Measurements from ENCODE around the gene ALS2CL. TPM values are rescaled to one million over a fixed set of nuclear protein-coding genes. Genes with fewer than 3 reads are reported as not detected.

The ALS2CL gene
- total RNA-seq, 4 donors from 2014 or later = 4.8 to 10.4 (median 9.6) TPM

DNA sequence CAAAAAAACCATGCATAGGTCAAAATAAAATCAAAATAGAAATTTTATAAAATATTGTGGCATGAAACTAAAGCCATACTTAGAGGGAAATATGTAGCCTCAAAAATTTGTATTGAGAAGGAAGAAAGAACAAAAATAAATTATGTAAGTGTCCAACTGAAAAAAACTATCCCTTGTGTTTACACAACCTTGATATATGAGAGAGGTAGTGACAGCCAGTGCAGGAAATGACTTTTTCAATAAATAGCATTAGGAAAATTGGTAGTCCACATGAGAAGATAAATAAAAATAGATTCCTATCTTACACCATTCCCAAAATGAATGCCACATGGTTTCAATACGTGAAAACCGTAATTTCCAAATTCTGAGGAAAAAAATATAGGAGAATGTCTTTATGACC lies 37.3 kb upstream of the ALS2CL start:
- no peaks in the 10 kb centered on the region for H3K36me3 ChIP-seq
- no peak for ATAC-seq
- 77 to 82% methylated on average over 2 of the region's 2 CpGs for WGBS, 2 donors (ENCODE audit: low coverage in 1 of 2)

DNA sequence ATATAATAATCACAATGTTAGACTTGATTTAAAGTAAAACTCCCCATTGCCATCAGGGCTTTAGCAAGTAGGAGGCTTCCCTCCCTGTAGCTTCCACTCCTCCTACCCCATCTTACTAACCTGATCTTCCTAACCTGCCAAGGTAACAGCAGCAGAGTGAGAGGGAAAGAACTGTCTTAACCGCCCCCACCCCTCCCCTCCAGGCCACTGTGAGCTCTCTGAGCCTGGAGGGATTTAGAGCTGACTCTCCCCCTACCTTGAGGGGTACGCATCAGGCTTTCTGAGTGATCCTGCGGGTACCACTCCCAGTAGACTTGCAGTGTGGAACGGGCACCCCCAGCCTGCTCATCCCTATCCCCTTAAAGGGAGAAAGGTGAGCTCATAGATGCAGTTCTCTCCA lies 35.6 kb upstream of the ALS2CL start:
- no peak overlapping the region for H3K27ac ChIP-seq
- no CpG with 5 or more reads among the region's 4 CpGs for WGBS, 2 donors (ENCODE audit: low coverage in 1 of 2)
- no peaks in the 10 kb centered on the region for H3K4me1 ChIP-seq
- no peaks in the 10 kb centered on the region for H3K9me3 ChIP-seq
- no peaks in the 10 kb centered on the region for H3K36me3 ChIP-seq
- no peak for ATAC-seq
- H3K4me3 ChIP-seq = no peak overlapping the region
- TF ChIP-seq POLR2A (IDR thresholded peaks at IDR 0.05) (no peak), POLR2AphosphoS5 (IDR thresholded peaks at IDR 0.05) (no peak)
- TF ChIP-seq, protein P1, sequence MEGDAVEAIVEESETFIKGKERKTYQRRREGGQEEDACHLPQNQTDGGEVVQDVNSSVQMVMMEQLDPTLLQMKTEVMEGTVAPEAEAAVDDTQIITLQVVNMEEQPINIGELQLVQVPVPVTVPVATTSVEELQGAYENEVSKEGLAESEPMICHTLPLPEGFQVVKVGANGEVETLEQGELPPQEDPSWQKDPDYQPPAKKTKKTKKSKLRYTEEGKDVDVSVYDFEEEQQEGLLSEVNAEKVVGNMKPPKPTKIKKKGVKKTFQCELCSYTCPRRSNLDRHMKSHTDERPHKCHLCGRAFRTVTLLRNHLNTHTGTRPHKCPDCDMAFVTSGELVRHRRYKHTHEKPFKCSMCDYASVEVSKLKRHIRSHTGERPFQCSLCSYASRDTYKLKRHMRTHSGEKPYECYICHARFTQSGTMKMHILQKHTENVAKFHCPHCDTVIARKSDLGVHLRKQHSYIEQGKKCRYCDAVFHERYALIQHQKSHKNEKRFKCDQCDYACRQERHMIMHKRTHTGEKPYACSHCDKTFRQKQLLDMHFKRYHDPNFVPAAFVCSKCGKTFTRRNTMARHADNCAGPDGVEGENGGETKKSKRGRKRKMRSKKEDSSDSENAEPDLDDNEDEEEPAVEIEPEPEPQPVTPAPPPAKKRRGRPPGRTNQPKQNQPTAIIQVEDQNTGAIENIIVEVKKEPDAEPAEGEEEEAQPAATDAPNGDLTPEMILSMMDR (IDR thresholded peaks at IDR 0.05) = no peak
- H3K27me3 ChIP-seq = peaks cover 16% of the 10 kb centered on the region

More for the DNA sequence above, 37.3 kb upstream of the ALS2CL start:
- Histone ChIP-seq H3K4me1 (no peaks in the 10 kb centered on the region), H3K9me3 (no peaks in the 10 kb centered on the region), H3K27ac (no peak overlapping the region), H3K27me3 (peaks cover 28% of the 10 kb centered on the region), H3K4me3 (no peak overlapping the region)
- TF ChIP-seq POLR2A (IDR thresholded peaks at IDR 0.05) = no peak
- no peak for TF ChIP-seq POLR2AphosphoS5 (IDR thresholded peaks at IDR 0.05)
- TF ChIP-seq EP300 (IDR thresholded peaks at IDR 0.05) = no peak
- TF ChIP-seq, protein P1 (IDR thresholded peaks at IDR 0.05) = no peak

DNA sequence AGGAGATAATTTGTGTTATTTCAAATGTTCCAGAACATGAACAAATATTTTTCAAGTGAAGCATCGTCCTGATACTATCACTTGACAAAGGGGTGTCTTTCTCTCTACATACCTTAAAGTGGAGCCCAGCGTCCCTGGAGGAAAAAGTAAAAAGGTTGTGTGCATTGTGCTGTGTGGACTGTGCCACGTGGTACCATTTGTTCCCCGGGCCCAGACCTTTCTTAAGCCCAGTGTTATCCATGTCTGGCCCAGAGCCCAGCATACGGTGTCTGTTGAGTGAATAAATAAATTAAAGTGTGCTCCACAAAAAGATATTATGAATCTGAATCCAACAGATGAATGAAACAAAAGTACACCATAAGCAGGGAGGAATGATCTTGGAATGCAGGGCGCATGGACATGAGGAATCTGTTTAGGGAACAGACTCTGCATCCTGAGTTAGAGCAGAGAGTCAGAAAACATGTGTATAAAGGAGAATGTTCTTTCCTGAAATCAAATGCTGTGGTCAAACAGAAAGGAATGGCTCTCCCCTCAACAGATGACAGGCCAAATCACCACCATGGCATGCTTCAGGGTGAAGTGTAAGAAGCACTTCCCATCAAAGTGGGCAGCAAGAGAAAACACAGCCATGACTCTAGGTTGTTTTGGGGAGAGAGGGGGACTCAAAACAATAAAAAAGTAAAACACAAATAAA lies 32.3 kb upstream of the ALS2CL start:
- WGBS, 2 donors (ENCODE audit: low coverage in 1 of 2) = 20 to 31% methylated on average over 6 of the region's 6 CpGs
- Histone ChIP-seq H3K9me3 (no peaks in the 10 kb centered on the region), H3K4me3 (no peak overlapping the region), H3K27ac (no peak overlapping the region), H3K4me1 (no peaks in the 10 kb centered on the region), H3K27me3 (peaks cover 4% of the 10 kb centered on the region), H3K36me3 (no peaks in the 10 kb centered on the region)
- ATAC-seq = no peak
- TF ChIP-seq POLR2AphosphoS5 (IDR thresholded peaks at IDR 0.05) (no peak), POLR2A (IDR thresholded peaks at IDR 0.05) (no peak), EP300 (IDR thresholded peaks at IDR 0.05) (no peak)
- TF ChIP-seq, protein P1 (IDR thresholded peaks at IDR 0.05) = no peak

DNA sequence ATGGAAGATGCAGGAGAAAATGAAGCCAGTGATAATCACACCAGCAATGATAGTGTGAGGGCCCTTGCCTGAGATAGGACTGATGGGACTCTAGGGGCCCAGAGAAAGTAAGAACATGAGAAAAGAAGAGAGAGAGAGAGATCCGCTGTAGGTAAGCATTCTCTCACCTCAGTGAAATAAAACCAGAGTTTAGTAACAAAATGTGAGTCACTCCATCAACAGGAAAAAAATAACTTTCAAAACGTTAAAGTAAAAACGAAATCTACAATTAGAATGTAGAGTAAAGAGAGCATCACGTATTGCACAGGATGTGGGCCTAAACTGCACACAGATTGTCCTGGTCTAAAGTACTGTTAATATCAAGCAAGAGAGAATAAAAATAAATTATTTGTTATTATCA lies 30.9 kb upstream of the ALS2CL start:
- no peaks in the 10 kb centered on the region for H3K9me3 ChIP-seq
- no peak for ATAC-seq
- H3K4me3 ChIP-seq = no peak overlapping the region
- WGBS, 2 donors (ENCODE audit: low coverage in 1 of 2) = 51 to 78% methylated on average over 4 of the region's 4 CpGs
- TF ChIP-seq POLR2AphosphoS5 (IDR thresholded peaks at IDR 0.05) = no peak
- TF ChIP-seq, protein P1 (IDR thresholded peaks at IDR 0.05) = no peak
- no peak for TF ChIP-seq EP300 (IDR thresholded peaks at IDR 0.05)
- TF ChIP-seq POLR2A (IDR thresholded peaks at IDR 0.05) = no peak
- H3K27me3 ChIP-seq = peaks cover 4% of the 10 kb centered on the region
- H3K27ac ChIP-seq = no peak overlapping the region
- no peaks in the 10 kb centered on the region for H3K4me1 ChIP-seq
- H3K36me3 ChIP-seq = no peaks in the 10 kb centered on the region

DNA sequence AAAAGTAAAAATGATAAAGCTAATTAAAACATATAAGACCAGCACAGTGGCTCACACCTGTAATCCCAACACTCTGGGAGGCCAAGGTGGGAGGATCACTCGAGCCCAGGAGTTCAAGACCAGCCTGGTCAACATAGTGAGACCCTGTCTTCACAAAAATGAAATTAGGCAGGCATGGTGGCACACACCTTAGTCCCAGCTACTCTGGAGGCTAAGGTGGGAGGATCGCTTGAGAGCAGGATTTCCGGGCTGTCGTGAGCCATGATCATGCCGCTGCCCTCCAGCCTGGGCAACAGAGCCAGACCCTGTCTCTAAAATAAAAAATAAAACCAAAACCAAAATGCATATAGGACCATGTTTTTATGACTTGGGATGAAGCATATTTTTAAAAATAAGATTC lies 29.0 kb upstream of the ALS2CL start:
- H3K4me1 ChIP-seq = no peaks in the 10 kb centered on the region
- H3K4me3 ChIP-seq = no peak overlapping the region
- no peaks in the 10 kb centered on the region for H3K9me3 ChIP-seq
- no peak for ATAC-seq
- 88 to 91% methylated on average over 2 to 5 of the region's 5 CpGs for WGBS, 2 donors (ENCODE audit: low coverage in 1 of 2)
- peaks cover 23% of the 10 kb centered on the region for H3K27me3 ChIP-seq
- TF ChIP-seq EP300 (IDR thresholded peaks at IDR 0.05) (no peak), POLR2AphosphoS5 (IDR thresholded peaks at IDR 0.05) (no peak), POLR2A (IDR thresholded peaks at IDR 0.05) (no peak)
- TF ChIP-seq, protein P1 (IDR thresholded peaks at IDR 0.05) = no peak
- no peak overlapping the region for H3K27ac ChIP-seq
- H3K36me3 ChIP-seq = no peaks in the 10 kb centered on the region

All from gastroesophageal sphincter (tissue), 4 donors.